COLO668 (cell line): ENCODE measurements around the gene NPPB.

Experiments used
- DNase-seq: peaks from one replicate; lab custom pipeline; 2025; ENCODE audit not compliant: unreplicated experiment; lab: John Stamatoyannopoulos, UW

The NPPB gene

DNA sequence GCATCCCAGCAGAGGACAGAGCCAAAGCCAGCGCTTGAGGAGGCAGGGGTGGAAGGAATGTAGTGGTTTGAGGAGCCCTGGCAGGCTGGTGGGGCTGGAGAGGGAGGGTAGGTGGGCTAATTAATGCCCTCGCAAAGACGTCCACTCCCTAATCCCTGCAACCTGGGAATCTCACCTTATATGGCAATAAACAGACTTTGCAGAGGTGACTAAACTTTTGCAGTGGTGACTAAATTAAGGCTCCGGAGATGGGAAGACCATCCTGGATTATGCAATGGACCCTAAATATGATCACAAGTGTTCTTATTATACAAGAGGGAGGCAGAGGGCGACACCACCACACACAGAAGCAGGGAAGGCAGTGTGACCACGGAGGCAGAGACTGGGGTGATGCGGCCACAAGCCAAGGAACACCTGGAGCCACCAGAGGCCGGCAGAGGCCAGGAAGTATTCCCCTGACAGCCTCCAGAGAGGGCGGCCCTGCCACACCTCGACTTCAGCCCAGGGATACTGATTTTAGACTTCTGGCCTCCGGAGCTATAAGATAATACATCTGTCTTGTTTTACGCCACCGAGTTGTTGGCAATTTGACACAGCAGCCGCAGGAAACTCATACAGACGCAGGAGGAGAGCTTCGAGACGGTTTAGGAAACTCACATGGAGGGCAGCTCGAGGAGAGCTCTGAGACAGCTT, 23.1 kb upstream of the NPPB start:
- no peak for DNase-seq

- DNase-seq, result no peak
Measured at GRCh38 chr1:11880911-11881748, 22.4 kb upstream of the NPPB start.

- no peak for DNase-seq
Measured at GRCh38 chr1:11880181-11880575, 21.4 kb upstream of the NPPB start.

GRCh38 chr1:11879311-11880180, 20.8 kb upstream of the NPPB start:
- DNase-seq, result no peak

- no peak for DNase-seq
Measured at GRCh38 chr1:11878891-11879190, 20.1 kb upstream of the NPPB start.

DNA sequence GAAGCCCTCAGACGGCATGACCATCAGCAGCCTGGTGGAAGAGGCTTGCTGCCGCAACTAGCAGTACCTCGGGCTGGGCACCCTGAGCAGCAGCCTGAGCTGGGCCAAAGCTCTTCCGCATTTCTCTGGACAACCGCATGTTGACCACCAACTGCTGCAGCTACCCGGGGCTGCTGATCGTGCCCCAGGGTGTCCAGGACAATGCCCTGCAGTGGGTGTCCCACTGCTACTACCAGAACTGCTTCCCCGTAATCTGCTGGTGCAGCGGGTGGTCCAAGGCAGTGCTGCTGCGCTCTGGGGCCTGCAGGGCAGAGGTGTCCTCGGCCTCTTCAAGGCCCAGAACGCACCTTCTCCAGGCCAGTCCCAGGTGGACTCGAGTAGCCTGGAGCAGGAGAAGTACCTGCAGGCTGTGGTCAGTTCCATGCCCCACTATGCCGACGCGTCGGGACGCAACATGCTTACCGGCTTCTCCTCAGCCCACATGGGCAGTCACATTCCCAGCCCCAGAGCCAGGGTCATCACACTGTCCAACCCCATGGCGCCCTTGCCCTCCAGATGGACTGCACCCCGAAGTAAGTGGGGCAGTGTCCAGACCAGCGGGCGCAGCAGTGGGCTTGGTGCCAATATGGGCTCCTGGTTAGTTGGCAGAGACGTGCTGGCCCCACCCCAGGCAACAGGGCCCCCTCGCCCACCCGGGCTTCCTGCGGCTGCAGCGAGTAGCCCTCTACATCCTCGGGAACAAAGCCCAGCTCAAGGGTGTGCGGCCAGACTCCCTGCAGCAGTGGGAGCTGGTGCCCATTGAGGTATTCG, 19.5 kb upstream of the NPPB start:
- DNase-seq, result no peak

DNA sequence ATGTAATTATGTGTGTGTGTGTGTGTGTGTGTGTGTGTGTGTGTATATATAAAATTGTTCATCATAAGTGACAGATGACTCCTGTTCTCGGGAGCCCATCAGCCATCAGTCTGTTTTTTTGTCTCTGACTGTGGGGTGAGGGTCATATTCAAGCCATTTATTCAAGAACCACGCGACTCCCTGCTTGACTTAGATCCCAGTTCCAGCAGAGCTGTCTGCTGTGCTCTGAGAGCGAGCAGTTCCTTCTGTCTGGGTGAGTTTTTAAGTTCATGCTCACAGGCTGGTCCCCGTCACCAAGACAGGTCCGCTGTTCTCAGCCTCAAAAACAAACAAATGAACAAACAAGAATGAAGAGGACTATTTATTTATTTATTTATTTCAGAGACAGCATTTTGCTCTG, 18.3 kb upstream of the NPPB start:
- DNase-seq, result no peak

DNA sequence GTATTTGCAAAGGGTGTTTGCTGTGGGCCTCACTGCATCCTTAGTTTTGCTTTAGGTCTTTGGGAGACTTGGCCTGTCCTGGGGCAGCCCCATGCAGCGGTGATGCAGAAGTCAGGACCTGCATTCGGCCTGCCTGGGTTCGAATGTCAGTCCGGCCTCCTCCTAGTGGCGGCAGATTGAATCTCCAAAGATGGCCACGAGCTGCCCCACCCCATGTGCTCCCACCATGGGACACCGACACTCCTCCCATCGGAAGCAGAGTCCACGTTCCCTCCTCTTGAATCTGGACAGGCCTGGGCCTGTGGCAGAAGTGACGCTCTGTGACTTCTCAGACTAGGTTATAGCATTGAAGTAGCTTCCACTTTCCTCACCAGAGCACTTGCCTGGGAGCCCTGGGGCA, 16.3 kb upstream of the NPPB start:
- DNase-seq, result no peak

GRCh38 chr1:11874624-11875023, 15.9 kb upstream of the NPPB start:
- DNase-seq, result no peak

DNA sequence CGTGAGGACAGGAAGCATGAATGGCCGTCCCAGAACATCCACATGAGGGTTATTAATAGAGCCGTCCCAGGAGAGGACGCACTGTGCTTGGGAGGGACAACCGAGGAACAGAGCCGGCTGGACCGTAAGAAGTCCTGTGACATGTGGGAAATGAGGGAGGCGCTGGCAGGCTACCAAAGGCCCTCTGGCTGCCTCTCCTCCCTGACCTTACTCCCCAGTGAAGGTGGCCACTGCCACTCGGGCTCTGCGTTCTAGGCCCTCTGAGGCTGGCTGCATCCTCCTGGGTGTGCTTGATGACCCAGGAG, 15.5 kb upstream of the NPPB start:
- DNase-seq, result no peak

DNA sequence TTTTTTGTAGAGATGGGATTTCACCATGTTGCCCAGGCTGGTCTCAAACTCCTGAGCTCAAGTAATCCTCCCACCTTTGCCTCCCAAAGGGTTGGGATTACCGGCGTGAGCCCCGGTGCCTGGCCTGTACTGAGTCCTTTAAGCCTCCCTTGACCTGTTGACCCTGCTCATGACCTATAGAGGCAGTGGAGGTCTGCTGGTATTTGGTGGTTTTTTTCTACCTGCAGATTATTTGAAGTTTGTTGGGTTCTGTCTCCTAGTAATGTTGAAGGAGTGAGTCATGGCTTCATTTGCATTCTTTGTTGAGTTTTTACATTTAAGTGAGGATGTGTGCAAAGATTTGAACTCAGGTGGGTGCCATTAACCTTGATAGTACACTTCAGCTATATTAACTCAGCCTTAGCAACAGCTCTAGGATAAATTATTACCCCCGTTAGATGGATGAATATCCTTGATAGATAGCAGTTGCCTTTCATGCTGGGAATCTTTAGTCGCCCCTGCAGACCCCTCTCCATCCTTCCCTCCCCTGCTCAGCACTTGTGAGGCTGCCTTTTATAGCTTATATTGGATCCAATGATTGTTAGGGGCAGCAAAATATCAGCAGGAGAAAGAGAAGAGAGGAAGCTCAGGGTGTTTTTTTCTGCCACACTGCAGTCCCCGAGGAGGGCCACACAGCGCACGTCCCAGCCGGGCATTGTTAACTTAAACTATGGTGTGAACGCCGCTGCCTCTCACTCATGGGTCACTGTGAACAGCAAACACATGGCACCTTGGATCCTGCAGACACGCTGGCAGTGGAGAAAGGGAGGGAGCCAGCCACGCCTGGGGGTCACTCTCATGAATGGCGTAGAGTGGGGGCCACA, 14.9 kb upstream of the NPPB start:
- DNase-seq, result no peak

DNA sequence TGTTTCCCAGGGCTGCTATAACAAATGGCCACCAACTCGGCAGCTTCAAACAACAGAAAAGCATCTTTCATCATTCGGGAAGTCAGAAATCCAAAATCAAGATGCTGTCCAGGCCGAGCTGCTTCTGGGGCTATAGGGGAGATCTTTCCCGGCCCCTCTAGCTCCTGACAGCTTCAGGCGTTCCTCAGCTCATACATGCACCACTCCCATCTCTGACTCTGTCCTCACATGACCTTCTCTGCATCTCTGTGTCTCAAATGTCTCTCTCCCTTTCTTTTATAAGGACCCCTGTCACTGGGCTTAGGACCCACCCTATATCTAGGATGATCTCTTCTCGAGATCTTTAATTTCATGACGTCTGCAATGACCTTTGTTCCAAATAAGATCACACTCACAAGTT, 13.8 kb upstream of the NPPB start:
- DNase-seq, result no peak

DNA sequence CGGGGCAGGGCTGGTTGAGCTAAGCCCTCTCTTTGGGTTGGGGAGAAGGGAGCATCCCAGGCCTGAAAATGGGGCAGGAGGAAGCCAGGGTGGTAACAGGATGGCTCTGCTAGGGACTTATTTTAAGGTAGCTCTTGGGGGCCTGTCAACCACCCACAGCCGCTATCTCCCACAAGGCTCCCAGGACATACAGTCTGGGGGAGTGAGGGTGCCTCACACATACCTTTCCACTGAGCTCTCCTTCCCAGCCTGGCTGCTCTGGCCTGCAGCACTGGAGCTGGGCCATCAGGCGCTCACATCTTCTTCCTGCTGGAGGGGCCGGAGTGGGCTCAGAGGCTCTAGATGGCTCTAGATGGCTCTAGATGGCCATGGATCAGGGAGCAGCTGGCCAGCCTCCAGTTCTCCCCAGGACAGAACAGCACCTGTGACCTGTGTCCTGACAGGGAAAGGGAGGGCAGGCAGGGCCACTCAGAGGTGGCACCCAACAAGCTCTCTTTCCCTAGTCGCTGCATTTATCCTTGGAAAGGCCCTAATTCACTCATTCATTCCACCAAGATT, 11.0 kb upstream of the NPPB start:
- DNase-seq, result no peak

DNA sequence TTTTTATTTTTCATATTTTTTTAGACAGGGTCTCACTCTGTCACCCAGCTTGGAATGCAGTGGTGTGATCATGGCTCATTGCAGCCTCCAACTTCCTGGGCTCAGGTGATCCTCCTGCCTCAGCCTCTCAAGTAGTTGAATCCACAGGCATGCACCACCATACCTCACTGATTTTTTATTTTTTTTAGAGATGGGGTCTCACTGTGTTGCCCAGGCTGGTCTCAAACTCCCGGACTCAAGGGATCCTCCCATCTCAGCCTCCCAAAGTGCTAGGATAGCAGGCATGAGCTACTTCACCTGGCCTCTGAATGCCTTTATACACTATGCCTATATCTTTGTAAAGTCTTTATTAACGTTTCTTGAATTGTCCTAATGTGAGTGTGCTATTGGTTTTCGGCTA, 10.4 kb upstream of the NPPB start:
- no peak for DNase-seq

GRCh38 chr1:11868331-11868980, 9.7 kb upstream of the NPPB start:
- DNase-seq, result no peak

DNA sequence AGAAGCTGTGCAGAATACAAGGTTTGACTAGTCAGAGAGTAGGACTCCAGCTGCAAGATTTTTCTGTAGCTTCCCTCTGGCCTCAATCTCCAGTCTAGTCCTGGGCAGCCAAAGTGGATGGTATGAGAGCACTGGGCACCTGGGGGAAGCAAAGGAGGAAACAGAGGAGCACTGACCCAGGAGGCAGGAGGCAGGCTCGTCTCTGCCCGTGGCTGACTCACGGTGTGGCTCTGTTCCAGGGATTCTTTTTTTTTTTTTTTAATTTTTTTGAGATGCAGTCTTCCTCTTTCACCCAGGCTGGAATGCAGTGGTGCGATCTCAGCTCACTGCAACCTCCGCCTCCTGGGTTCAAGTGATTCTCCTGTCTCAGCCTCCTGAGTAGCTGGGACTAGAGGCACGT, 4.1 kb upstream of the NPPB start:
- no peak for DNase-seq

- no peak for DNase-seq
Measured at GRCh38 chr1:11860587-11860986, 1.8 kb upstream of the NPPB start.

- DNase-seq, result no peak
Measured at GRCh38 chr1:11860083-11860482, 1.3 kb upstream of the NPPB start.
